Astrocyte (in vitro differentiated cells and primary cell): ENCODE measurements around the gene C2CD2. TPM values are rescaled to one million over a fixed set of nuclear protein-coding genes. Genes with fewer than 3 reads are reported as not detected.

ENCODE experiments used
- DNase-seq: peaks from one replicate; pipeline ENCODE4 v3.0.0-alpha.2; 2010; ENCODE audit warnings: low read depth
- FAIRE-seq: peaks from 2 replicates; lab custom pipeline; 2011; peaks lifted over from hg19 to GRCh38; lab: Jason Lieb, UNC
- H2AFZ ChIP-seq: 2 replicates; pipeline ENCODE4 v1.6.0; 2012; ENCODE audit warnings: low read depth, low read length, inconsistent platforms
- H3K27ac ChIP-seq: 2 replicates; pipeline ENCODE4 v1.5.1; 2011; ENCODE audit warnings: low read depth, low read length, inconsistent platforms
- H3K27me3 ChIP-seq: 2 replicates; pipeline ENCODE4 v1.6.0; 2011; ENCODE audit warnings: low read length, inconsistent platforms; ENCODE audit not compliant: insufficient read depth
- H3K36me3 ChIP-seq: 2 replicates; pipeline ENCODE4 v1.5.1; 2011; ENCODE audit warnings: low read length, inconsistent platforms; ENCODE audit not compliant: insufficient read depth
- H3K4me1 ChIP-seq: 2 replicates; pipeline ENCODE4 v1.5.1; 2011; ENCODE audit warnings: low read length, inconsistent platforms; ENCODE audit not compliant: insufficient read depth
- H3K4me2 ChIP-seq: 2 replicates; pipeline ENCODE4 v1.6.0; 2012; ENCODE audit warnings: low read length, inconsistent platforms
- H3K4me3 ChIP-seq: 2 replicates; pipeline ENCODE4 v1.5.1; 2011; ENCODE audit warnings: low read depth, mild to moderate bottlenecking, low read length, inconsistent platforms; ENCODE audit not compliant: insufficient read depth
- H3K79me2 ChIP-seq: 2 replicates; pipeline ENCODE4 v1.6.0; 2012; ENCODE audit warnings: mild to moderate bottlenecking, low read length, inconsistent platforms; ENCODE audit not compliant: insufficient read depth
- H3K9ac ChIP-seq: 2 replicates; pipeline ENCODE4 v1.6.0; 2012; ENCODE audit warnings: mild to moderate bottlenecking, low read length, inconsistent platforms
- H3K9me3 ChIP-seq: 2 replicates; pipeline ENCODE4 v1.5.1; 2012; ENCODE audit warnings: low read depth, mild to moderate bottlenecking, low read length, inconsistent platforms; ENCODE audit not compliant: insufficient read depth
- H4K20me1 ChIP-seq: 2 replicates; pipeline ENCODE4 v1.6.0; 2012; ENCODE audit warnings: low read length, inconsistent platforms; ENCODE audit not compliant: insufficient read depth
- H3K27ac Mint-ChIP-seq: one replicate; pipeline ENCODE4 v1.8.0; 2021; ENCODE audit warnings: mild to moderate bottlenecking, mixed read lengths; ENCODE audit not compliant: unreplicated experiment
- H3K27me3 Mint-ChIP-seq: one replicate; pipeline ENCODE4 v1.8.0; 2021; ENCODE audit warnings: low read depth, mixed read lengths; ENCODE audit not compliant: unreplicated experiment
- H3K36me3 Mint-ChIP-seq: one replicate; pipeline ENCODE4 v1.8.0; 2021; ENCODE audit warnings: low read depth, mixed read lengths; ENCODE audit not compliant: unreplicated experiment
- H3K4me1 Mint-ChIP-seq: one replicate; pipeline ENCODE4 v1.8.0; 2021; ENCODE audit warnings: low read depth, mixed read lengths; ENCODE audit not compliant: unreplicated experiment
- H3K4me3 Mint-ChIP-seq: one replicate; pipeline ENCODE4 v1.8.0; 2021; ENCODE audit warnings: mild to moderate bottlenecking, moderate library complexity, mixed read lengths; ENCODE audit not compliant: unreplicated experiment
- H3K9me3 Mint-ChIP-seq: one replicate; pipeline ENCODE4 v1.8.0; 2021; ENCODE audit warnings: mild to moderate bottlenecking, mixed read lengths; ENCODE audit not compliant: unreplicated experiment
- EZH2 ChIP-seq: IDR thresholded peaks from 2 replicates; pipeline ENCODE4 v1.6.1; 2012; ENCODE audit warnings: mild to moderate bottlenecking, low read length, inconsistent platforms; ENCODE audit not compliant: insufficient read depth
- total RNA-seq: library from RNA; stranded (reverse); gene quantifications from 2 replicates; pipeline ENCODE4 v1.2.1, GENCODE V29; 2021
- TF ChIP-seq, protein P1 (sequence below): IDR thresholded peaks from 2 replicates; pipeline ENCODE4 v1.5.1; 2011; ENCODE audit warnings: low read depth, mild to moderate bottlenecking, inconsistent platforms, low read length, moderate library complexity; ENCODE audit not compliant: insufficient read depth

C2CD2 gene
- total RNA-seq, 1 donor from 2014 or later = 8.3 TPM

DNA sequence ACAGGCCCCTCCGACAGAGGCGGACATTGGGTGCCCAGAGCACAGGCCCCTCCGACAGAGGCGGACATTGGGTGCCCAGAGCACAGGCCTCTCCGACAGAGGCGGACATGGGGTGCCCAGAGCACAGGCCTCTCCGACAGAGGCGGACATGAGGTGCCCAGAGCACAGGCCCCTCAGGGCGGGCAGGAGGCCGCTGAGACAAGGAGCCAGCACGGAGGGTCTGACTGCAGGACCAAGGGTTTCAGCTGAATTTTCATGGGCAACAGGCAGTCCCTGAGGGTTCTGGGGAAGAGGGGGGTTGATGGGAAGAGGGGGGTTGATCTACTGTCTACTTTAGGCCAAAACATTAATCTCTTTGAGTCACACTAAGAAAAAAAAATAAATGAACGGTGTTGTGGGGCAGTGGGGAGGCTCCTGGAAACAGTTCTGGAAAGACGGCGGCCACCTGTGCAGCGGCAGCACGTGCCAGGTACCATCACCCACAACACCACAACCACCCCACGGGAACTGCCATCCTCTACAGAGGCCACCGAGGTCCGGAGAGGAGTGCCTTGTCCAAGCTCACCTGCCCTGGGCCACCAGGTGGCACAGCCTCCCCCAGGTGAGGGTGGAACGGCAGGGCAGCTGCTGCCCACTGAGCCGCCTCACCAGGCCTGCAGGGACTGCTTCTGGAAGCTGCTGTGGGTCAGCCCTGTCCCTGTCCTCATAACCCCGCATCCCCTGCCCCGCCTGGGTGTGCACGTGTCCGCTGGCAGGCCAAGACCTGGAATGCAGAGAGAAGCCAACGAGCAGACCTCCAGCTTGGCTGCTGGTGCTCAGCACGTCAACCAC, 95.1 kb downstream of the C2CD2 start:
- Mint-ChIP-seq H3K27ac (no peak overlapping the region), H3K4me1 (peaks cover 5% of the 10 kb centered on the region), H3K27me3 (no peaks in the 10 kb centered on the region), H3K4me3 (no peak overlapping the region), H3K9me3 (no peaks in the 10 kb centered on the region), H3K36me3 (peaks cover 18% of the 10 kb centered on the region)
- TF ChIP-seq, protein P1, sequence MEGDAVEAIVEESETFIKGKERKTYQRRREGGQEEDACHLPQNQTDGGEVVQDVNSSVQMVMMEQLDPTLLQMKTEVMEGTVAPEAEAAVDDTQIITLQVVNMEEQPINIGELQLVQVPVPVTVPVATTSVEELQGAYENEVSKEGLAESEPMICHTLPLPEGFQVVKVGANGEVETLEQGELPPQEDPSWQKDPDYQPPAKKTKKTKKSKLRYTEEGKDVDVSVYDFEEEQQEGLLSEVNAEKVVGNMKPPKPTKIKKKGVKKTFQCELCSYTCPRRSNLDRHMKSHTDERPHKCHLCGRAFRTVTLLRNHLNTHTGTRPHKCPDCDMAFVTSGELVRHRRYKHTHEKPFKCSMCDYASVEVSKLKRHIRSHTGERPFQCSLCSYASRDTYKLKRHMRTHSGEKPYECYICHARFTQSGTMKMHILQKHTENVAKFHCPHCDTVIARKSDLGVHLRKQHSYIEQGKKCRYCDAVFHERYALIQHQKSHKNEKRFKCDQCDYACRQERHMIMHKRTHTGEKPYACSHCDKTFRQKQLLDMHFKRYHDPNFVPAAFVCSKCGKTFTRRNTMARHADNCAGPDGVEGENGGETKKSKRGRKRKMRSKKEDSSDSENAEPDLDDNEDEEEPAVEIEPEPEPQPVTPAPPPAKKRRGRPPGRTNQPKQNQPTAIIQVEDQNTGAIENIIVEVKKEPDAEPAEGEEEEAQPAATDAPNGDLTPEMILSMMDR = no peak
- TF ChIP-seq EZH2 = no peak
- Histone ChIP-seq H3K9ac (no peak overlapping the region), H3K4me2 (no peak overlapping the region), H2AFZ (no peak overlapping the region), H3K36me3 (peaks cover 9% of the 10 kb centered on the region), H3K79me2 (peaks cover 12% of the 10 kb centered on the region), H3K9me3 (no peaks in the 10 kb centered on the region), H3K27ac (no peak overlapping the region), H3K27me3 (no peaks in the 10 kb centered on the region), H3K4me1 (peaks cover 13% of the 10 kb centered on the region), H4K20me1 (peaks cover 21% of the 10 kb centered on the region), H3K4me3 (no peak overlapping the region)
- DNase-seq (no peak), FAIRE-seq (no peak)

DNA sequence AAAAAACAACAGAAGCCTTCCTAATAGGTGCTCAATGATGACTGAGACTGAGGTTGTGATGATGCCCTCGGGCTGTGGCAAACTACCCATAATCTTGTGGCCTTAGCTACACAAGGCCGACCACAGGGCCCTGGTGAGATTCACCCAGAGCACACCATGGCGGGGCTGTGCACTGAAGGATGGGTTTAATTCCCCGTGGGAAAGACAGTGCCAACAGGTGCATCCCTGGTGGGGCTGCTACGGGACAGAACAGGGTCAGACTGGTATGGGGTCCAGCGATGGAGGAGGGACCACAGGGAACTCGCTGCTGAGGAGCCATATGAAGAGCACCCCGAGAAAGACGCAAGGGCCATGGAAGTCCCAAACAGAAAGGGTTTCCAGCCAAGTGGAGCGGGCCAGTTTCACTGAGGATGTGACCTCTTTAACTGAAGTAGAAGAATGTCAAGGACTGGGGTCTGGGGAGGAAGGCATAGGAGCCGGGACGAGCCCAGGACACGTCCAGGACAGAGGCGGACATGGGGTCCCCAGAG, 96.0 kb downstream of the C2CD2 start:
- Histone ChIP-seq H3K9ac (no peak overlapping the region), H3K27ac (no peak overlapping the region), H3K4me3 (no peak overlapping the region), H3K9me3 (no peaks in the 10 kb centered on the region), H4K20me1 (peaks cover 21% of the 10 kb centered on the region), H2AFZ (no peak overlapping the region), H3K36me3 (peaks cover 9% of the 10 kb centered on the region), H3K4me1 (peaks cover 4% of the 10 kb centered on the region), H3K4me2 (no peak overlapping the region), H3K27me3 (no peaks in the 10 kb centered on the region), H3K79me2 (peaks cover 12% of the 10 kb centered on the region)
- no peak for TF ChIP-seq EZH2
- TF ChIP-seq, protein P1 = no peak
- H3K27ac Mint-ChIP-seq = no peak overlapping the region
- H3K36me3 Mint-ChIP-seq = peaks cover 21% of the 10 kb centered on the region
- FAIRE-seq (no peak), DNase-seq (no peak)
- H3K9me3 Mint-ChIP-seq = no peaks in the 10 kb centered on the region
- no peaks in the 10 kb centered on the region for H3K27me3 Mint-ChIP-seq
- H3K4me1 Mint-ChIP-seq = no peaks in the 10 kb centered on the region
- H3K4me3 Mint-ChIP-seq = no peak overlapping the region

DNA sequence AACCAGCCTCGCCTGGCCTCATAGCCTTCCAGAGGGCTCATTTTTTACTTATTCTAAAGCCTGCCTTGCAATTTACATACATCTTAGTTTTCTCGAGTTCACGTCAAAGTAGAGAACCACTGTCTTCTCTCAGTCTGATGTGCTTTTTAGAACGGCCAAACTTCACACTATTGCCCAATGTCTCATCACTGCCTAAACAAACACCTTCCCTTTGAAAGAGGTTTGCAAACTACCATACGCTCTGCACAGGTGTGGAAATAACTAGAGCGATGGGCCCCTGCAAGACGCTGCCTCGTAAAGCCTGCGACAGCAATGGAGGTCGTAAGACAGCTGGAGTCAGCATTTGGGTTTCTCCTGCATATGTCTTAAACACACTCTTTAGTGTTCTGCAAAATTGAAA, 97.2 kb downstream of the C2CD2 start:
- no peak overlapping the region for H3K4me3 ChIP-seq
- no peak overlapping the region for H2AFZ ChIP-seq
- H3K9me3 Mint-ChIP-seq = no peaks in the 10 kb centered on the region
- H4K20me1 ChIP-seq = peaks cover 8% of the 10 kb centered on the region
- H3K4me3 Mint-ChIP-seq = peak overlapping the region; percentile 14
- H3K79me2 ChIP-seq = peaks cover 1% of the 10 kb centered on the region
- TF ChIP-seq, protein P1 = no peak
- TF ChIP-seq EZH2 = no peak
- H3K27ac ChIP-seq = no peak overlapping the region
- peaks cover 9% of the 10 kb centered on the region for H3K36me3 ChIP-seq
- DNase-seq (no peak), FAIRE-seq (no peak)
- H3K27ac Mint-ChIP-seq = no peak overlapping the region
- H3K4me1 Mint-ChIP-seq = no peaks in the 10 kb centered on the region
- H3K9me3 ChIP-seq = no peaks in the 10 kb centered on the region
- H3K4me2 ChIP-seq = no peak overlapping the region
- H3K27me3 ChIP-seq = no peaks in the 10 kb centered on the region
- no peaks in the 10 kb centered on the region for H3K27me3 Mint-ChIP-seq
- H3K4me1 ChIP-seq = no peaks in the 10 kb centered on the region
- peaks cover 18% of the 10 kb centered on the region for H3K36me3 Mint-ChIP-seq
- no peak overlapping the region for H3K9ac ChIP-seq
